GM12878 (cell line): ENCODE data around the gene AGAP3. TPM values are rescaled to one million over a fixed set of nuclear protein-coding genes. Genes with fewer than 3 reads are reported as not detected.

Experiments used
- ATAC-seq: fragments of 200-7000 bp; cut with Tn5 transposase; 3 replicates; pipeline ENCODE4 v1.9.1; 2020; ENCODE audit warnings: mild to moderate bottlenecking, moderate library complexity
- BruUV-seq: library from RNA; stranded (reverse); fragments of 400-500 nt; replicated peaks from 2 replicates; lab custom pipeline; 2021; lab: Mats Ljungman, UMichigan
- CTCF ChIA-PET: fragments of 300-600 bp; sonication (Branson Sonifier 250); formaldehyde crosslinking; extraction: SDS; loops from one replicate; lab custom pipeline; 2021; ENCODE audit warnings: inconsistent platforms; lab: Yijun Ruan, JAX
- POLR2A ChIA-PET: fragments of 350-600 bp; formaldehyde crosslinking; extraction: SDS; loops from one replicate; lab custom pipeline; 2021; ENCODE audit warnings: inconsistent platforms; lab: Charles Lee
- RAD21 ChIA-PET: fragments of 300-600 bp; sonication (Branson Sonifier 250); formaldehyde crosslinking; loops from one replicate; lab custom pipeline; 2023; ENCODE audit warnings: antibody characterized with exemption; ENCODE audit not compliant: unreplicated experiment; lab: Charles Lee
- SMC1A ChIA-PET: fragments of 300-600 bp; sonication (Branson Sonifier 250); formaldehyde crosslinking; loops from one replicate; lab custom pipeline; 2023; ENCODE audit not compliant: unreplicated experiment, uncharacterized antibody; lab: Charles Lee
- DNase-seq: peaks from one replicate; pipeline ENCODE4 v3.0.0-alpha.2; 2011; ENCODE audit warnings: low read depth, low spot score
- FAIRE-seq: peaks from 3 replicates; lab custom pipeline; 2011; peaks lifted over from hg19 to GRCh38; lab: Jason Lieb, UNC
- H2AFZ ChIP-seq: 2 replicates; pipeline ENCODE4 v1.6.0; 2011; ENCODE audit warnings: low read depth, low read length, control low read depth; ENCODE audit not compliant: control insufficient read depth
- H3K27ac ChIP-seq: 2 replicates; pipeline ENCODE4 v1.5.1; 2011; ENCODE audit warnings: control low read depth; ENCODE audit not compliant: control insufficient read depth, insufficient read depth
- H3K27me3 ChIP-seq, 2 experiments: replicated peaks in 1 of 2; 2 replicates each; pipeline versions ENCODE4 v1.6.0 to v1.6.1; 2011; ENCODE audit warnings: low read length in 1 of 2; ENCODE audit not compliant: control insufficient read depth in 2 of 2, insufficient read depth in 2 of 2
- H3K36me3 ChIP-seq, 2 experiments: 2 replicates each; pipeline ENCODE4 v1.5.1; 2011; ENCODE audit warnings: low read length in 1 of 2; ENCODE audit not compliant: control insufficient read depth in 2 of 2, insufficient read depth in 2 of 2
- H3K4me1 ChIP-seq: 2 replicates; pipeline ENCODE4 v1.6.1; 2011; ENCODE audit warnings: mild to moderate bottlenecking, low read length, moderate library complexity, mixed read lengths; ENCODE audit not compliant: control insufficient read depth, insufficient read depth
- H3K4me2 ChIP-seq: 2 replicates; pipeline ENCODE4 v1.6.0; 2011; ENCODE audit warnings: control low read depth; ENCODE audit not compliant: control insufficient read depth, insufficient read depth
- H3K4me3 ChIP-seq: fragments of 200-600 bp; sonication (generic); 2 replicates; pipeline ENCODE4 v1.5.1; 2016
- H3K79me2 ChIP-seq: 2 replicates; pipeline ENCODE4 v1.6.0; 2011; ENCODE audit warnings: low read length; ENCODE audit not compliant: control insufficient read depth, insufficient read depth
- H3K9ac ChIP-seq: 2 replicates; pipeline ENCODE4 v1.8.0; 2011; ENCODE audit warnings: low read length, control low read depth, mixed read lengths; ENCODE audit not compliant: control insufficient read depth, insufficient read depth
- H3K9me3 ChIP-seq: replicated peaks from 3 replicates; pipeline ENCODE4 v1.5.1; 2011; ENCODE audit warnings: mild to moderate bottlenecking, low read length; ENCODE audit not compliant: control insufficient read depth, insufficient read depth
- H4K20me1 ChIP-seq: 2 replicates; pipeline ENCODE4 v1.6.0; 2011; ENCODE audit not compliant: control insufficient read depth, insufficient read depth
- BMI1 ChIP-seq: fragments of 450-650 bp; IDR thresholded peaks from 2 replicates; pipeline ENCODE4 v1.6.1; 2016; ENCODE audit warnings: mild to moderate bottlenecking, moderate library complexity, borderline replicate concordance
- E2F4 ChIP-seq: IDR thresholded peaks from 2 replicates; pipeline ENCODE4 v1.6.1; 2012; ENCODE audit warnings: low read depth, low read length, improper control_type of control experiment
- FOS ChIP-seq: IDR thresholded peaks from 3 replicates; pipeline ENCODE4 v1.6.1; 2011; ENCODE audit warnings: borderline replicate concordance; ENCODE audit not compliant: insufficient read length; ENCODE audit errors: extremely low read depth
- GABPA ChIP-seq: IDR thresholded peaks from 2 replicates; pipeline ENCODE4 v1.6.1; 2014; ENCODE audit warnings: antibody characterized with exemption, low read depth, mild to moderate bottlenecking, inconsistent platforms
- HCFC1 ChIP-seq: fragments of 150-350 bp; IDR thresholded peaks from 2 replicates; pipeline ENCODE4 v1.6.1; 2014; ENCODE audit warnings: low read length
- HDGF ChIP-seq: fragments of 450-650 bp; IDR thresholded peaks from 2 replicates; pipeline ENCODE4 v1.6.1; 2016; ENCODE audit warnings: antibody characterized with exemption
- KDM1A ChIP-seq: fragments of 200-600 bp; sonication (generic); IDR thresholded peaks from 2 replicates; pipeline ENCODE4 v1.6.1; 2016; ENCODE audit warnings: borderline replicate concordance
- MTA3 ChIP-seq: IDR thresholded peaks from 2 replicates; pipeline ENCODE4 v1.6.1; 2012; ENCODE audit warnings: low read length, inconsistent platforms, borderline replicate concordance
- MYC ChIP-seq: IDR thresholded peaks from 2 replicates; pipeline ENCODE4 v1.6.1; 2011; ENCODE audit warnings: mild to moderate bottlenecking, low read length, moderate library complexity, inconsistent platforms; ENCODE audit not compliant: insufficient read depth, insufficient replicate concordance, insufficient read length, severe bottlenecking
- NFXL1 ChIP-seq: fragments of 450-650 bp; IDR thresholded peaks from 2 replicates; pipeline ENCODE4 v1.6.1; 2017; ENCODE audit warnings: antibody characterized with exemption, mild to moderate bottlenecking, borderline replicate concordance
- NR2C2 ChIP-seq: IDR thresholded peaks from 2 replicates; pipeline ENCODE4 v1.6.1; 2011; ENCODE audit warnings: borderline replicate concordance, low read depth; ENCODE audit not compliant: control insufficient read depth, insufficient read length
- POLR2AphosphoS5 ChIP-seq: IDR thresholded peaks from 2 replicates; pipeline ENCODE4 v1.6.1; 2011; ENCODE audit warnings: mild to moderate bottlenecking, low read length, inconsistent platforms
- RAD21 ChIP-seq: IDR thresholded peaks from 2 replicates; pipeline ENCODE4 v1.6.1; 2011; ENCODE audit warnings: mild to moderate bottlenecking, low read depth, low read length, moderate library complexity; ENCODE audit not compliant: insufficient read depth
- SMC3 ChIP-seq: IDR thresholded peaks from 2 replicates; pipeline ENCODE4 v1.6.1; 2011; ENCODE audit warnings: low read length, improper control_type of control experiment, borderline replicate concordance
- SUZ12 ChIP-seq: fragments of 200-600 bp; sonication (generic); IDR thresholded peaks from one replicate; pipeline ENCODE4 v1.6.1; 2018; ENCODE audit warnings: antibody characterized with exemption, mild to moderate bottlenecking; ENCODE audit not compliant: unreplicated experiment
- TBL1XR1 ChIP-seq: IDR thresholded peaks from 2 replicates; pipeline ENCODE4 v1.6.1; 2012; ENCODE audit warnings: low read depth, low read length, improper control_type of control experiment
- ZNF207 ChIP-seq: fragments of 450-650 bp; IDR thresholded peaks from 2 replicates; pipeline ENCODE4 v1.6.1; 2014; ENCODE audit warnings: antibody characterized with exemption, mild to moderate bottlenecking, borderline replicate concordance
- ZNF24 ChIP-seq: fragments of 450-650 bp; IDR thresholded peaks from 2 replicates; pipeline ENCODE4 v1.6.1; 2017; ENCODE audit warnings: antibody characterized with exemption, mild to moderate bottlenecking
- WGBS: methylation state at CpG from one replicate; pipeline ENCODE4 v1.1.6; 2016; ENCODE audit warnings: low lambda C conversion rate; ENCODE audit not compliant: insufficient replicate concordance, insufficient coverage; ENCODE audit errors: missing lambda C conversion rate; 5-methylcytosine and 5-hydroxymethylcytosine counted together
- in situ Hi-C: fragments of 300-500 bp; cut with MboI; formaldehyde crosslinking; loops from 9 replicates; pipeline ENCODE4 v1.14.3; 2018; ENCODE audit warnings: mixed read lengths
- intact Hi-C: fragments of 100-400 bp; cut with micrococcal nuclease; formaldehyde crosslinking; loops from one replicate; pipeline ENCODE4 v1.14.2; 2022; ENCODE audit not compliant: unreplicated experiment
- polyA plus RNA-seq, 11 experiments: library from polyadenylated mRNA; depleted of rRNA in 4 of 11; unstranded in 6 of 11; stranded (reverse) in 5 of 11; fragments of >200 nt; fragmentation: Nextera tagmentation in 4 of 11; fragmentation: Illumina TruSeq in 1 of 11; extraction: Ambion mirVana in 4 of 11; extraction: Trizol in 1 of 11; gene quantifications; 1 replicate in 1 of 11; 2 replicates in 10 of 11; pipeline versions ENCODE4 v1.2.1 to v1.2.3, GENCODE V29; 2011 to 2016; ENCODE audit warnings: inconsistent platforms in 2 of 11, missing spikeins in 2 of 11, low read depth in 1 of 11
- total RNA-seq, 4 experiments: library from RNA; depleted of rRNA in 3 of 4; stranded (reverse); fragments of >200 nt in 3 of 4; fragmentation: Illumina TruSeq in 1 of 4; extraction: Trizol in 1 of 4; gene quantifications; 2 replicates each; pipeline versions ENCODE4 v1.2.1 to v1.2.3, GENCODE V29; 2013 to 2021

Gene AGAP3
- total and polyA plus RNA-seq, 10 of the 15 experiments (the other 5 are each of a cell fraction or from before 2014, with no cell fraction given) = 1.8 to 68.1 (median 15.7) TPM

DNA sequence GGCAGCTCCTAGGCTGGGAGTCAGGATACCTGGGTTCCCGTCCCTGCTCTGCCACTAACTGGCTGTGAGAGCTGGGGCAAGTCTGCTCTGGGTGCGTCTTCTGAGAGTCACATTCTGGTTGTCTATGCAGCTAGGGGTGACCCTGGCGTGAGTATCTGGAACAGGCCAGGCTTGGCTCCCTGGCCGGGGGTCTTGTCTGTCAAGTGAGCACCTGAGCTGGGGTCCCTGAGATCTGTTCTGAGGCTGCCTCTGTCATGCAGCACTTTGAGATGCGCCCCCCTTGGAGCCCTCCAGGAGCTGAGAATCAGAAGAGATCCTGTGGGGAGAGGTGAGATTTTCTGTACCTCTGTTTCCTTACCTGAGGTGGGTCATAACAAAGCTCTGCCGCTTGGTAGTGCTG, 7.5 kb downstream of the AGAP3 start:
- no peaks in the 10 kb centered on the region; the same call in 1 of the 2 replicates for H4K20me1 ChIP-seq
- no peak overlapping the region for H3K9ac ChIP-seq

More for the DNA sequence above, 7.5 kb downstream of the AGAP3 start:
- DNase-seq (no peak), FAIRE-seq (no peak), ATAC-seq (no peak)
- RAD21 ChIA-PET = interaction anchor here (1.0 kb wide), 1 partner anchor 15 kb away, joined by 3 read pairs; no protein-coding TSS in a partner anchor
- no peak overlapping the region for H3K4me3 ChIP-seq
- H2AFZ ChIP-seq = no peak overlapping the region
- no TSS peak for BruUV-seq
- H3K4me2 ChIP-seq = no peak overlapping the region
- H3K36me3 ChIP-seq = peaks cover 0 to 5% of the 10 kb centered on the region in 2 experiments; a peak in 2 of 4 replicates
- CTCF ChIA-PET = interaction anchor here (3.4 kb wide), 1 partner anchor 16 kb away, joined by 19 read pairs; no protein-coding TSS in a partner anchor
- peaks cover 57% of the 10 kb centered on the region for H3K79me2 ChIP-seq
- H3K27me3 ChIP-seq = no peaks in the 10 kb centered on the region
- TF ChIP-seq E2F4 = no peak
- no peak for TF ChIP-seq ZNF24
- TF ChIP-seq GABPA = no peak
- TF ChIP-seq POLR2AphosphoS5 = no peak
- TF ChIP-seq SUZ12 = no peak
- no peak for TF ChIP-seq HCFC1
- no peak for TF ChIP-seq MYC
- TF ChIP-seq FOS = no peak
- no peak for TF ChIP-seq BMI1
- TF ChIP-seq TBL1XR1 = no peak
- TF ChIP-seq RAD21 = no peak
- TF ChIP-seq HDGF = no peak
- TF ChIP-seq MTA3 = no peak
- TF ChIP-seq ZNF207 = no peak
- no peak for TF ChIP-seq KDM1A
- no peak for TF ChIP-seq SMC3
- TF ChIP-seq NR2C2 = no peak
- no peak for TF ChIP-seq NFXL1
- in situ Hi-C loops (no loop called here), intact Hi-C loops (no loop called here)
- H3K27ac ChIP-seq = no peak overlapping the region
- H3K9me3 ChIP-seq = no peaks in the 10 kb centered on the region
- peaks cover 7% of the 10 kb centered on the region for H3K4me1 ChIP-seq
- SMC1A ChIA-PET = no interaction called here
- WGBS = 99% methylated on average over 6 of the region's 6 CpGs
- POLR2A ChIA-PET = no interaction called here
